GM18507 (cell line): Measurements from ENCODE around the gene ZKSCAN5.
"Not testable (repeated sequence)": the region's sequence is repeated elsewhere in the genome, so short reads cannot be mapped to it uniquely, and the experiment has no call there.

Experiments
- DNase-seq: peaks from one replicate; pipeline ENCODE4 v3.0.0; 2011; ENCODE audit warnings: low read depth; ENCODE audit not compliant: insufficient read length; ENCODE audit errors: extremely low spot score
- FAIRE-seq: peaks from 2 replicates; lab custom pipeline; 2011; peaks lifted over from hg19 to GRCh38; lab: Jason Lieb, UNC

ZKSCAN5 gene

GRCh38 chr7:99579281-99579955 is 75.0 kb downstream of the ZKSCAN5 start:
- FAIRE-seq, result no peak
- no peak for DNase-seq

GRCh38 chr7:99579956-99580777 is 75.7 kb downstream of the ZKSCAN5 start:
- FAIRE-seq (no peak), DNase-seq (no peak)

- not testable (repeated sequence) for FAIRE-seq, DNase-seq
These were observed 76.4 kb downstream of the ZKSCAN5 start for GRCh38 chr7:99580778-99581332.
